ENCODE measurements around the gene TOP1.

TOP1 gene

DNA sequence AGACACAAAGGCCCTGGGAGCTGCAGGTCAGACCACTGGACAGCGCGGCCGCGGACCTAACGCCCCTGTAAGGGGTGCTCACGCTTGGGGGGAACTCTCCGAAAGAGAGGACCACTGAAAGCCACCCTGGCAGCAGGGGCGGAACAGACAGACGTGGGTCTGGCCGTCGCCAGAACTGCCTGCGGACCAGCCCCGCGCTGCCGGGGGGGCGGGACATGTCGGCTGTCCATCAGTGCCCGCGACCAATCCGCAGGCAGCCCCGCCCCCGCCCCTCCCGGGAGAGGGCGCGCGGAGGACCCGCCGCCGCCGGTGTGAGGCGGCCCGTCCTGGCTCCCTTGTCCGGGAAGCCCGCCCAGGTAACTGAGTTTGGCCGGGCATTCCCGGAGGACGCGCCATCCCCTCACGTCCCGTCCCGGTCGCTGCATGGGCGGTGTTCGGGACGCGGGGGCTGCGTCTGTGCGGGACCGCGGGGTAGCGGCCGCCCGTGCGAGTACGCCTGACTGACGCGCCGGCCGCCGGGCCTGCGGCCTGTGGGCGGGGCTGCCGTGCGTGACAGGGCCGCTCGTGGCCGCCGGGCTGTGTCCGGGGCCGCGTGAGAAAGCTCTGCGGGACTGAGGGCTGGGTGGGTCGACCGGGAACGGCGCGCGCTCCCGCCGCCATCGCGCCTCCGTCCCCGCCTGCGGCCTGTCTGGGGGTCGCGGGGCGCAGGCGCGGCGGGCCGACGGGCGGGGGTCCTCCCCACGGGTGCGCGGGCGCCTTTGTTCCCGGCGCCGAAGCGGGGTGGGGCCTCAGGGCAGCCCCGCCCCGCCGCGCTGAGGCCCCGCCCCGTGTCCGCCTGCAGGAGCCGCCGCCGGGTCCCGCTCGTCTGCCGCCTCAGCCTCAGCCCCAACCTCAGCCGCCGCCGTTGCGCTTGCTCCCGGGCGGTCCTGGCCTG lies 108.3 kb downstream of the TOP1 start, which contains the start of gene PLCG1:
Gene PLCG1, plus strand, starts transcription at position 864 of the 934 bp plus-strand sequence. CDS start 99 bp downstream, outside the sequence.
- DNase-seq (ENCODE audit: low read depth) = no peak
- peak within 1 kb of the TSS; percentile 75 for H3K4me3 ChIP-seq (ENCODE audit: low read length)
- TF ChIP-seq CTCF (conservative IDR thresholded peaks at IDR 0.05; ENCODE audit: low read depth, low read length) = no peak

DNA sequence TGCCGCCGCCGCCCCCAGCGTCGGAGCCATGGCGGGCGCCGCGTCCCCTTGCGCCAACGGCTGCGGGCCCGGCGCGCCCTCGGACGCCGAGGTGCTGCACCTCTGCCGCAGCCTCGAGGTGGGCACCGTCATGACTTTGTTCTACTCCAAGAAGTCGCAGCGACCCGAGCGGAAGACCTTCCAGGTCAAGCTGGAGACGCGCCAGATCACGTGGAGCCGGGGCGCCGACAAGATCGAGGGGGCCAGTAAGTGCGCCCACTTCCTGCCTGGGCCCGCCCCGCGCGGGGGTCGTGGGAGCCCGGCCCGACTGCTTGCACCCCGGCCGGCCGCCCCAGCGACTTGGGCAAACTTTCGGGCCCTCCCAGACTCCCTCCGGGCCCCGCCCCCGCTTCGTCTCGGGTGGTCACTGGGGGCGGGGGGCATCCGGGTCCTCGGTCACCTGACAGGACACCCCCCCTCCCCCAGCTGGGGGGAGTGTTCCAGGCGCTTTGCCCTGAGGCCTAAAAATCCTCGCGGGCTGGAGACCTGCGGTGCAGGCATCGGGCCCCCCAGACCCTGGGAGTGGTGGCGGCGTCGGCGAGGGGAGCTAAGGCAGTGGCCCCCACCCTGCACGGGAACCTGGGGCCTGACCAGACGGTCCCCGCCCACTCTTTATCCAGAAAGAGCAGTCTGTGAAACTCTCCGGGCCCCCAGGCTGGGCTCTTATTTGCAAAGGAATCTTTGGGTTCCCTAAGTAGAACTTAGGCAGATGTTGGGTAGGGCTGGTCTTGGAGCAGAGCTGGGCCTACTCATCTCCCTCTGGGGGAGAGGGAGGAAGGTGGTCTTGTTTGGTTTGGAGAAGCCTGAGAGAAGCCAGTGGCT lies 109.2 kb downstream of the TOP1 start:
- no peak for TF ChIP-seq CTCF (conservative IDR thresholded peaks at IDR 0.05; ENCODE audit: low read depth, low read length)
- no peak for DNase-seq (ENCODE audit: low read depth)
- peak overlapping the region; percentile 75 for H3K4me3 ChIP-seq (ENCODE audit: low read length)

- TF ChIP-seq CTCF (conservative IDR thresholded peaks at IDR 0.05; ENCODE audit: low read depth, low read length) = no peak
- DNase-seq (ENCODE audit: low read depth) = no peak
- peak overlapping the region; percentile 75 for H3K4me3 ChIP-seq (ENCODE audit: low read length)
Observed at GRCh38 chr20:41138475-41139226, 110.0 kb downstream of the TOP1 start.

- DNase-seq (ENCODE audit: low read depth) = no peak
- H3K4me3 ChIP-seq (ENCODE audit: low read length) = peak overlapping the region; percentile 75
- TF ChIP-seq CTCF (conservative IDR thresholded peaks at IDR 0.05; ENCODE audit: low read depth, low read length) = no peak
Observed at GRCh38 chr20:41139227-41140093, 110.8 kb downstream of the TOP1 start.

- no peak for TF ChIP-seq CTCF (conservative IDR thresholded peaks at IDR 0.05; ENCODE audit: low read depth, low read length)
- no peak overlapping the region for H3K4me3 ChIP-seq (ENCODE audit: low read length)
- DNase-seq (ENCODE audit: low read depth) = no peak
Observed at GRCh38 chr20:41140226-41141133, 111.9 kb downstream of the TOP1 start.

All from retinal pigment epithelial cell (primary cell).